Epidermal melanocyte (primary cell): ENCODE measurements around the gene RBM12.

Experiments used
- DNase-seq: peaks from one replicate; pipeline ENCODE4 v3.0.0; 2011; ENCODE audit warnings: low spot score; ENCODE audit not compliant: insufficient read length

RBM12 gene

GRCh38 chr20:35653893-35654292, 10.8 kb downstream of the RBM12 start:
- no peak for DNase-seq

DNA sequence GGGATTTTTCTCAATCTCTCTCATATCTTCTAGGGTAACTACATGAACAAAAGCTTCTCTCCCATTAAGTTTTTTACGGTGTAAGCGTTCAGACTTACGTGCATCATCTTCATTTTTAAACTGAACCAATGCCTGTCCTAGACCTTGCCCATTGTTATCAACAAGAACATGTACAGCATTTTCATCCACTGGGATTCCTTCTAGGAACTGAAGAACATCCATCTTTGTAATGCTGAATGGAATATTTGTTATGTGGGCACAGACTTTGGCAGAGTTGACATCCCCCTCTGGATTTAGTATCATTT, 11.3 kb downstream of the RBM12 start:
- DNase-seq, result no peak

DNA sequence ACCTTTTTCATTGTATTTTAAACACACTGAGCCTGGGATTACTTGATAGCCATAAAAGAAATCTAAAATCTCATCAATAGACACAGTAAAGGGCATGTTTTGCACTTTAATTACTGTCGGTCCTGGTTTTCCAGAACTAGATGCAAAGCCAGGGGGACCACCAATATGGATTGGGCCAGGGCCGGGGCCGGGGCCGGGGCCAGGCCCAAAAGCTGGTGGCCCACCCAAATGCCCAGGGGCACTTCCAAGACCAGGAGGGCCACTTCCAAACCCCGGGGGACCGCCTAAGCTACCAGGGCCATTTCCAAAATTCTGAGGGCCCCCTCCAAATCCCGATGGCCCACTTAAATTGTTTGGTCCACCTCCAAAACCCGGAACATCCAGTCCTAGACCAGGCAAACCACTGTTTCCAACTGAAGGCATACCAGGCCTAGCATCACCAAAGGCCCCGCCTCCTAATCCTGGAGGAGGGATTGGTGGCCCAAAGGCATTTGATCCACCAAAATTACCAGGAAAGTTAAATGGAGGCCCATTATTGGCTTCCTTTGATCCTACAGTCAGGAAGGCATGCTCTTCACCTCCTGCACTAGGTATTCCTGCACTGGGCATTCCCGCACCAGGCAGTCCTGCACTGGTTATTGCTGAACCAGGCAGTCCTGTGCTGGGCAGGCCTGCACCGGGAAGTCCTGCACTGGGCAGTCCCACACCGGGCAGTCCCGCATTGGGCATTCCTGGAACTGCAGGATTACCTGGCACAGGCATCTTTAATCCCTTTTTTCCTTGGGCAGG, 11.9 kb downstream of the RBM12 start:
- DNase-seq, result no peak

DNA sequence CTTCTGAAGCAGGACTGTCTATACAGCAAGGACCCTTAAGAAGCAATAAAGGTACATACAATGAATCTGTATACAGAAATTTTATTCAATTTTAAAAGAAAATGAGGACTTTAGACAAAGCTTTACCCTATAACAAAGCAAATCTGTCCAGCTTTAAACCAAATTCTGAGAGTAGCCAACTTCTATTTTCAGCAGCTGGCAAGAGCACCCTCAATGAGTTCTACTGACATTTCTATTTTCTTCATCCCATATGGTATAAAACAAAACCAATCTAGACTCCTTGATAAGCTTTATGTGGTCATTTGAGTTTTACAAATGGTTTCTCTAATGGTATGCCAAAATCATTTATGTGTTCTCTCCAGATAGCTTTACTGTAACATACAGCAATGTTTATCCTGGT, 12.7 kb downstream of the RBM12 start:
- no peak for DNase-seq

DNA sequence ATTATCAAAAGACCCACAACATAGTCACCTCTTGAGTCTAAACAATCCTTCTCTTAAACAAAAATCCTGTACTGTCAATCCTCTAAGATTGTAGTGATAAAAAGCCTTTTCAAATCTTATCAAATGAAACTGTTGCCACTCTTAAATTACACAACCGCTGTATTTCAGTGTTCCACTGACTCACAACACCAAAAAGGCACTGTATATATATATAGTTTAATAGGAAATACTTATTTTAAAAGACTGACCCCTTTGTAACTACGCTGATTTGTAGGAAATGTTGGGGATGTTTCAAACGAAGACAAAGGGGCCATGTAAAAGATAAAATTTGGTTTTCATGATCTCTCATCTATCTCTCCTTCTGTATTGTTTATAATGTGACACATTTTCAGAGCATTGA, 14.1 kb downstream of the RBM12 start:
- DNase-seq, result no peak

DNA sequence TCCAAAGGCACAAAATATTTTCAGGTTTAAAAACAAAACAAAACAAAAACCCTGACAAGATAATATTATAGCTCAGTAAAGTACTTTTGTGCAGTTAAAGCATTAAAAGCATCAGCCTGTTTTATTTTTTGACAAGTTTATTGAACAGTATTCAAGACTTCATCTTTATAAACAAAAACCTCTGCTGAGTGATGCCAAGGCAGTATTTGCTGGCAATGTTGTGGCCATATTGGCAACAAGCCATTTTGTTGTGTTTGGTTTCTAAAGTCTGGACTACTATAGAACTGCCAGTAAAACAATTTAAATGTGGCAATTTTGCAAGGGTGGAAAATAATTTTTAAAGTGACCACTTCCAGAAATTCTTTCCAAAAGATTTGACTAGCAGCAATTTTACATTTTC, 15.9 kb downstream of the RBM12 start:
- no peak for DNase-seq

DNA sequence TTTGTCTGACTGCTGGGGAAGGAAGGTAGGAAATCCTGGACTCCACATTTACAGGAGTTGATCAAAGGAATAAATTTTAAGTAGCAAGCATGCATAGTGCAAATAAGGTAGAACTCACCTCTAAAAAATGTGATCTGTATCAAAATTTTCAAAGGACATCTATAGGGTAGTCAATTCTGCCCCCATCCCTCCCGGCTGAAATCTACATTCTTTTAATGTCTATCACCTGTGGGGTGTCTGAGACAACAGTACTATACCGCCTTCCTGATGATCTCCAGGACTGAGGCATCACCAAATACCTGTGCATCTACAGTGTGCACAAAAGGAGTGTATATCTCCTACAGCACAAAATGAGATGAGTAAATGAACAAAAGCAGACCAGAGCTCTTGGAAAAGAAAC, 19.9 kb downstream of the RBM12 start:
- no peak for DNase-seq

DNA sequence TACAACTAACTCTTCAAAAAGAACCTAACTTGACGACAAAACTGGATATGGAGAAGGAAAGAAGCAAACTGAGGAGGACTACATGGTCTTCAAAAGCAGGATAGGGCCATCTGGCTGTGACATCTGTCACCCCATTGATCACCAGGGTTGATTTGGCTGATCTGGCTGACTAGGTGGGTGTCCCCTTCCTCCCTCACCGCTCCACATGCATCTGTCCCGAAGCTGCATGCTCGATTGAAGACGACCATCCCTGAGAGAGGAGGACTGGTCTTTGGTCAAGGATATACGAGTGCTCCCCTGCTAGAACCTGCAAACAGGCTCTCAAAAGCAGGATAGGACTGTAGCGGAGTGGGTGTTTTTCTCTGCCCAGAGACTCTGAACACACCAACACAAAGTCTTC, 21.7 kb downstream of the RBM12 start:
- DNase-seq, result no peak

DNA sequence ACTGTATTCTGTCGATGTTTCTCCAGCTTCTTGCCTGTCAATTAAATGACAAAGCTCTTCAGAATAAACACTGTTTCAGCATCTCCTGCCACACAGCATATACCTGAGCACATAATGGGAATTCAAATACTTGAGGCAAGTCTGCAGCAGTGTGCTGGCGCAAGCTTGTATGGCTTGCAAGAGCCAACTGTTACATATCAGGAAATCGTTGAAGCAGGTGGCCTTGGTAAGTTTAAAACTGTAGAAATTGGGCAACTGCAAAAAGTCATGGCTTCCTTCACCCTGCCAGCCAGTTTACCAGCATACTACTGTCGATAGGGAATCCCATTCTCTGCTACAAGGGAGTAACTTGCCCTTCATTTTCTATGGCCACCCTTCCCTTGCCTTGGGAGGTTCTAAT, 23.0 kb downstream of the RBM12 start:
- DNase-seq, result no peak

GRCh38 chr20:35640724-35641123, 24.0 kb downstream of the RBM12 start:
- no peak for DNase-seq

- no peak for DNase-seq
These were observed 25.9 kb downstream of the RBM12 start for GRCh38 chr20:35638751-35639150.

DNA sequence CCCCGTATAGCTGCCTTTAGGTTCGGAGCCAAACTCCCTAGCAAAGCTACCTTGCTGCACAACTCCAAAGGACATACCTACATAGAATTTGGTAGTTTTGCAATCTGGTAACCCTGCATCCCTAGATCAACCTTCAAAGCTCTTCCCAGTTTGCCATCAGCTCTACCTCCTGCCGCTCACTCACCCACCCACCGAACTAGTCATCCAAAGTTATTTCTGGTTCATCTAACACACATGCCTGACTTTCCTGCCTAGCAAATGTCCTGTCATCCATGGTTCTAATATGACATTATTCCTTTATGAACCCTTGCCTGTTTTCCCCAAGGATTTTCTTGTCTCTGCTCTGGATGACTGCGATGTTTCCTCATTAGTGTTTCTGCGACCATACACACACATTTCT, 27.4 kb downstream of the RBM12 start:
- DNase-seq, result no peak

GRCh38 chr20:35636095-35636494, 28.6 kb downstream of the RBM12 start:
- no peak for DNase-seq

DNA sequence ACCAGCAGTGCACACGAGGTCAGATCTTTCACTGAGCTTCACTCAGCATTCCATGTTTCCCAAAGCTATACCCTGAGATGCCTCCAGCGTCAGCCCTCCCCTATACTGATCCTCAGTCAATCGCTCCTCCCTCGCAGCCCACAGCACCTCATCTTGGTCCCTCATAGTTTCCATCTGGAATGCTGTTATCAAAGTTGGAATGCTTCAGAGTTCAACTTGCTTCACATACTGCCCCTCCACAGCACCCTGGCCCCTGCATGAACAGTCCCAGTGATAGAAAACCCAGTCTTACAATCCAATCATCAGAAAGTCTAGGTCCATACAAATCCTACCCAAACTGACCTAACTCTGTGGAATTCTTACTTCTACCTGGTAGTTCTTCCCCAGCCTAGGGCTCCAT, 29.0 kb downstream of the RBM12 start:
- no peak for DNase-seq

GRCh38 chr20:35632539-35633115, 32.1 kb downstream of the RBM12 start:
- no peak for DNase-seq

DNA sequence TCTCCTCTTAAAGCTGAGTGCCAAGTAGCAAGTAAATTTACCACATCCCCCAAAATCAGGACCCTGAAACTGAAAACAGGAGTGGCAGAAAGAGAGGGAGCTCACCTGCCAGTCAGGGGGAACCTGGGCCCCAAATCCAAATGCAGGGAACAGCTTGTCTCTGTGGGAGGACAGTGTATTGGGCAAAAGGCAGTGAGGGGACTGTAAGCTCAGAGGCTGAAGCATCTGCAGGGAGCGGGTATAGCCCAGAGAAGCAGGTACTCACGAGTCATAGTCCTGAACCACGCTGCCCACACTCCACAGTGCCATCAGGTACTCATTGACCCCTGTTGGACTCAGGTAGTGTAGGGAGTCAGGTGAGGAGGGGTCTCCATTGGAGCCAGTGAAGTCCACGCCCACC, 34.1 kb downstream of the RBM12 start:
- DNase-seq, result no peak

DNA sequence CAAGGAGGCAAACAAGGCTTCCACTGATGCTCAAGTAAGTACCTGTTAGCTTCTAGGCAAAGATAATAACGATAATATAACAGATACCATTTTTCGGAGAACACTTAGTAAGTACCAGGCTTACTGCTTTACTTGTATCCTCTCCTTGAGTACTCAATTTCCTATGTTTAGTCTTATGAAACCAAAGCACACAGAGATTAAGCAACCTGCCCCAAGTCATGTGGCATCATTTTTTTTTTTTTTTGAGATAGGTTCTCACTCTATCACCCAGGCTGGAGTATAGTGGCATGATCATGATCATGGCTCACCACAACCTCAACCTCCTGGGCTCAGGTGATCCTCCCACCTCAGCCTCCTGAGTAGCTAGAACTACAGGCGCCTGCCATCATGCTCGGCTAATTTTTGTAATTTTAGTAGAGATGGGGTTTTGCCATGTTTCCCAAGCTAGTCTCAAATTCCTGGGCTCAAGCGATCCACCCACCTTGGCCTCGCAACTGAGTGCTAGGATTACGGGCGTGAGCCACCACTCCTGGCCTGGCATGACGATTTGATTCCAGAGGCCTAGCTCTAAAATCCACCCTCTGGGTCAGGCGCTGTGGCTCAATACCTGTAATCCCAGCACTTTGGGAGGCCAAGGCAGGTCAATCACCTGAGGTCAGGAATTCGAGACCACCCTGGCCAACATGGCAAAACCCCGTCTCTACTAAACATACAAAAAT, 35.1 kb downstream of the RBM12 start:
- no peak for DNase-seq

DNA sequence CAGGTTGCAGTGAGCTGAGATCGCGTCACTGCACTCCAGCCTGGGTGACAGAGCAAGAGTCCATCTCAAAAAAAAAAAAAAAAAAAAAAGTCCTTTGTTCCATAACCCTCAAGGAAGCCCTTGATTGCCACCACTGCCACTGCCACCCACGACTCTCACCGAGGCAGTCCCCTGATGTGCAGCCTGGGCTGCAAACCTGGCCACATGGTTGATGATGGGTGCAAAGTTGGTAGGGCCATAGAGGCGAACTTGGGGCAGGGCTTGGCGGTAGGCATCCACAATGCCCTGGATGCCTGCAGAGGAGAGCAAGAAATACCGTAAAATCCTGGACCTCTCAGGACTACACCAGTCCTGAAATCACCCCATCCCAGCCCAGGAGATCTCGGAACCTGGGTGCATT, 37.6 kb downstream of the RBM12 start:
- no peak for DNase-seq

GRCh38 chr20:35626386-35627001, 38.2 kb downstream of the RBM12 start:
- DNase-seq, result no peak

GRCh38 chr20:35625584-35626385, 38.9 kb downstream of the RBM12 start:
- DNase-seq, result no peak

GRCh38 chr20:35621560-35621946, 43.1 kb downstream of the RBM12 start:
- no peak for DNase-seq
